MG63 (cell line): ENCODE measurements around the gene DCLRE1B. TPM values are rescaled to one million over a fixed set of nuclear protein-coding genes. Genes with fewer than 3 reads are reported as not detected.

ENCODE experiments used
- DNase-seq: peaks from one replicate; pipeline ENCODE4 v3.0.0-alpha.2; 2020
- H3K27me3 ChIP-seq: fragments of 250-450 bp; sonication (Bioruptor Pico); 2 replicates; pipeline ENCODE4 v1.5.1; 2020; ENCODE audit warnings: mild to moderate bottlenecking, moderate library complexity
- H3K36me3 ChIP-seq: fragments of 250-450 bp; sonication (Bioruptor Pico); 2 replicates; pipeline ENCODE4 v1.5.1; 2020; ENCODE audit warnings: mild to moderate bottlenecking, moderate library complexity
- H3K4me3 ChIP-seq: fragments of 250-450 bp; sonication (Bioruptor Pico); 2 replicates; pipeline ENCODE4 v1.5.1; 2020; ENCODE audit warnings: mild to moderate bottlenecking, moderate library complexity
- H3K9me3 ChIP-seq: fragments of 250-450 bp; sonication (Bioruptor Pico); 2 replicates; pipeline ENCODE4 v1.5.1; 2020; ENCODE audit warnings: mild to moderate bottlenecking, moderate library complexity
- total RNA-seq: library from RNA; depleted of rRNA; stranded (reverse); fragments of >200 nt; shearing (Covaris generic); gene quantifications from 2 replicates; pipeline ENCODE4 v1.2.3, GENCODE V29; 2014; ENCODE audit warnings: low replicate concordance

The DCLRE1B gene
- total RNA-seq, 1 experiment from 2014 or later = 11.6 TPM

- Histone ChIP-seq H3K4me3 (no peak overlapping the region), H3K9me3 (no peaks in the 10 kb centered on the region), H3K27me3 (no peaks in the 10 kb centered on the region), H3K36me3 (peaks cover 53% of the 10 kb centered on the region)
- DNase-seq = peak; percentile 88
These were observed 7.6 kb downstream of the DCLRE1B start for GRCh38 chr1:113912594-113913311.

GRCh38 chr1:113913312-113913668 is 8.2 kb downstream of the DCLRE1B start:
- H3K36me3 ChIP-seq = peaks cover 48% of the 10 kb centered on the region
- H3K4me3 ChIP-seq = no peak overlapping the region
- H3K9me3 ChIP-seq = no peaks in the 10 kb centered on the region
- H3K27me3 ChIP-seq = no peaks in the 10 kb centered on the region
- no peak for DNase-seq

GRCh38 chr1:113913887-113914664 is 8.9 kb downstream of the DCLRE1B start:
- H3K9me3 ChIP-seq = no peaks in the 10 kb centered on the region
- no peak for DNase-seq
- no peak overlapping the region for H3K4me3 ChIP-seq
- H3K27me3 ChIP-seq = no peaks in the 10 kb centered on the region
- H3K36me3 ChIP-seq = peaks cover 40% of the 10 kb centered on the region

- no peak for DNase-seq
- peaks cover 13% of the 10 kb centered on the region for H3K36me3 ChIP-seq
These were observed 11.8 kb downstream of the DCLRE1B start for GRCh38 chr1:113916974-113917373.

GRCh38 chr1:113917400-113918082 is 12.4 kb downstream of the DCLRE1B start:
- Histone ChIP-seq H3K4me3 (no peak overlapping the region), H3K9me3 (no peaks in the 10 kb centered on the region), H3K36me3 (peaks cover 7% of the 10 kb centered on the region), H3K27me3 (no peaks in the 10 kb centered on the region)
- DNase-seq = no peak

More at GRCh38 chr1:113916974-113917373, 11.8 kb downstream of the DCLRE1B start:
- Histone ChIP-seq H3K4me3 (no peak overlapping the region), H3K27me3 (no peaks in the 10 kb centered on the region), H3K9me3 (no peaks in the 10 kb centered on the region)

GRCh38 chr1:113918243-113918642 is 13.1 kb downstream of the DCLRE1B start:
- H3K27me3 ChIP-seq = no peaks in the 10 kb centered on the region
- no peaks in the 10 kb centered on the region for H3K9me3 ChIP-seq
- H3K36me3 ChIP-seq = 0 out of 2 replicates have a peak, but pooled peaks cover 5% of the 10 kb centered on the region
- DNase-seq = no peak
- no peak overlapping the region for H3K4me3 ChIP-seq

GRCh38 chr1:113922957-113923356 is 17.8 kb downstream of the DCLRE1B start:
- no peak overlapping the region for H3K4me3 ChIP-seq
- H3K36me3 ChIP-seq = no peaks in the 10 kb centered on the region
- peaks cover 2% of the 10 kb centered on the region; the same call in 1 of the 2 replicates for H3K27me3 ChIP-seq
- no peak for DNase-seq
- no peaks in the 10 kb centered on the region for H3K9me3 ChIP-seq

- no peak for DNase-seq
- H3K27me3 ChIP-seq = peaks cover 2% of the 10 kb centered on the region; the same call in 1 of the 2 replicates
- H3K9me3 ChIP-seq = no peaks in the 10 kb centered on the region
- no peak overlapping the region for H3K4me3 ChIP-seq
- no peaks in the 10 kb centered on the region for H3K36me3 ChIP-seq
These were observed 19.3 kb downstream of the DCLRE1B start for GRCh38 chr1:113924473-113924872.

- H3K9me3 ChIP-seq = no peaks in the 10 kb centered on the region
- H3K36me3 ChIP-seq = 0 out of 2 replicates have a peak, but pooled peaks cover 2% of the 10 kb centered on the region
- H3K27me3 ChIP-seq = peaks cover 2% of the 10 kb centered on the region; the same call in 1 of the 2 replicates
- H3K4me3 ChIP-seq = peak overlapping the region; percentile 72
- DNase-seq = no peak
These were observed 23.2 kb downstream of the DCLRE1B start for GRCh38 chr1:113928187-113928930.

GRCh38 chr1:113928941-113929749 is 24.0 kb downstream of the DCLRE1B start, which contains the start of gene HIPK1:
Gene HIPK1 (plus strand): TSS chr1:113929324.
- Histone ChIP-seq H3K9me3 (no peaks in the 10 kb centered on the region), H3K4me3 (peak within 1 kb of the TSS; percentile 72), H3K27me3 (no peaks in the 10 kb centered on the region; the same call in 1 of the 2 replicates), H3K36me3 (peaks cover 2% of the 10 kb centered on the region; the same call in 1 of the 2 replicates)
- peak; percentile 93 for DNase-seq

GRCh38 chr1:113929750-113930498 is 24.8 kb downstream of the DCLRE1B start:
- peaks cover 2% of the 10 kb centered on the region; the same call in 1 of the 2 replicates for H3K36me3 ChIP-seq
- peak overlapping the region; percentile 72 for H3K4me3 ChIP-seq
- H3K27me3 ChIP-seq = no peaks in the 10 kb centered on the region
- DNase-seq = peak; percentile 34
- no peaks in the 10 kb centered on the region for H3K9me3 ChIP-seq

- Histone ChIP-seq H3K9me3 (no peaks in the 10 kb centered on the region), H3K27me3 (no peaks in the 10 kb centered on the region), H3K4me3 (peak overlapping the region; percentile 72), H3K36me3 (peaks cover 4% of the 10 kb centered on the region; the same call in 1 of the 2 replicates)
- peak; percentile 61 for DNase-seq
These were observed 25.5 kb downstream of the DCLRE1B start for GRCh38 chr1:113930499-113931161.

- no peak for DNase-seq
- peak overlapping the region; percentile 72 for H3K4me3 ChIP-seq
- H3K27me3 ChIP-seq = no peaks in the 10 kb centered on the region
- H3K36me3 ChIP-seq = peaks cover 4% of the 10 kb centered on the region; the same call in 1 of the 2 replicates
- no peaks in the 10 kb centered on the region for H3K9me3 ChIP-seq
These were observed 26.3 kb downstream of the DCLRE1B start for GRCh38 chr1:113931451-113931851.

GRCh38 chr1:113934006-113934405 is 28.9 kb downstream of the DCLRE1B start:
- no peaks in the 10 kb centered on the region for H3K9me3 ChIP-seq
- H3K36me3 ChIP-seq = peaks cover 4% of the 10 kb centered on the region; the same call in 1 of the 2 replicates
- H3K27me3 ChIP-seq = no peaks in the 10 kb centered on the region
- H3K4me3 ChIP-seq = no peak overlapping the region
- DNase-seq = no peak
